Heart right ventricle (tissue), 16 donors: ENCODE data around the gene HNRNPAB. TPM values are rescaled to one million over a fixed set of nuclear protein-coding genes. Genes with fewer than 3 reads are reported as not detected.
A peak's percentile ranks its signal among the peaks of the same experiment; 100 is the strongest.

ENCODE experiments used
- ATAC-seq, 8 donors: fragments of 200-7000 bp; cut with Tn5 transposase; one replicate each; pipeline ENCODE4 v1.9.1; 2020; ENCODE audit warnings: mild to moderate bottlenecking in 8 of 8, moderate library complexity in 8 of 8, moderate number of reproducible peaks in 1 of 8
- DNase-seq, 2 donors: peaks; one replicate each; pipeline ENCODE4 v3.0.0-alpha.2; 2020
- H3K27ac ChIP-seq, 10 donors: fragments of 200-600 bp; sonication (generic) in 2 of 10; one replicate each; pipeline versions ENCODE4 v1.5.0 to v1.8.0; 2020 to 2022; ENCODE audit warnings: mild to moderate bottlenecking in 3 of 10
- H3K27me3 ChIP-seq, 7 donors: fragments of 200-600 bp; one replicate each; pipeline ENCODE4 v1.8.0; 2021 to 2022; ENCODE audit warnings: mild to moderate bottlenecking in 2 of 7
- H3K36me3 ChIP-seq, 9 donors: fragments of 200-600 bp; sonication (generic) in 1 of 9; one replicate each; pipeline versions ENCODE4 v1.5.0 to v1.8.0; 2020 to 2022; ENCODE audit warnings: mild to moderate bottlenecking in 2 of 9
- H3K4me1 ChIP-seq, 9 donors: fragments of 200-600 bp; sonication (generic) in 1 of 9; one replicate each; pipeline versions ENCODE4 v1.5.0 to v1.8.0; 2020 to 2022; ENCODE audit warnings: mild to moderate bottlenecking in 4 of 9
- H3K4me3 ChIP-seq, 10 donors: fragments of 200-600 bp; sonication (generic) in 2 of 10; one replicate each; pipeline versions ENCODE4 v1.5.0 to v1.8.0; 2020 to 2022; ENCODE audit warnings: mild to moderate bottlenecking in 7 of 10, moderate library complexity in 2 of 10
- H3K9me3 ChIP-seq, 11 donors: fragments of 200-600 bp in 10 of 11; sonication (generic) in 2 of 11; one replicate each; pipeline versions ENCODE4 v1.5.0 to v1.8.0; 2013 to 2022; ENCODE audit warnings: mild to moderate bottlenecking in 2 of 11, control low read depth in 1 of 11, moderate library complexity in 1 of 11
- WGBS, 2 donors: extraction: QIAGEN DNeasy Blood & Tissue Kit; methylation state at CpG; one replicate each; pipeline ENCODE4 v1.1.7; 2013; ENCODE audit warnings: inconsistent platforms in 1 of 2; 5-methylcytosine and 5-hydroxymethylcytosine counted together
- intact Hi-C, 10 donors: fragments of 100-400 bp; cut with DNase I; formaldehyde crosslinking; loops; one replicate each; pipeline versions ENCODE4 v1.11.1 to v1.14.2; 2022
- polyA plus RNA-seq, 2 donors: library from polyadenylated mRNA; stranded (reverse); fragments of 200-250 nt; gene quantifications; one replicate each; pipeline ENCODE4 v1.2.3, GENCODE V29; 2013
- total RNA-seq, 10 donors: library from RNA; stranded (reverse); fragmentation: NEBNext Ultra II Directional in 3 of 10; extraction: Animal tissue kit (Norgen Biotek cat#: 25700) in 3 of 10; gene quantifications; one replicate each; pipeline versions ENCODE4 v1.2.1 to v1.2.4, GENCODE V29; 2021 to 2023
- TF ChIP-seq, protein P1 (sequence below), 9 donors: fragments of 200-600 bp; sonication (generic) in 2 of 9; IDR thresholded peaks; one replicate each; pipeline versions ENCODE4 v1.5.0 to v1.8.0; 2021 to 2022; ENCODE audit warnings: antibody characterized with exemption in 9 of 9, mild to moderate bottlenecking in 5 of 9, moderate library complexity in 1 of 9
- donor health status: Arrhythmogenic right ventricular cardiomyopathy.
- donor health status: ischemic (EF 13 %, LVEDD 7.1; RV severe dilation, severe dysfunction).
- donor health status: healthy with polysubstance abuse.
- donor health status: DM: no; HTN: yes; CAD: no.
- donor health status: DM: no; HTN: no; CAD: no.
- donor health status: ischemic (EF 25% LVEDD 6.9; RV normal size, moderate dysfunction).
- donor health status: ischemic (EF 25% LVEDD 5.7; RV mildly dilated, moderate dysfunction).
- donor health status: healthy.
- donor health status: DM: yes; HTN: yes; CAD: no.
- donor health status: Ischemic cardiomyopathy.
- donor health status: ischemic (EF 35%, LVEDD 5.7; RV mildly dilated, moderate dysfunction).
- donor health status: nonischemic (EF 11% LVEDD 7.7; RV severe dilation, severe dysfunction).
- donor health status: DM: yes; HTN: yes; CAD: no.
- donor health status: PGD.
- donor health status: ischemic (EF 29% LVEDD 5.4; RV normal size, mild dysfunction).
- donor health status: nonischemic (EF 23%, LVEDD 6.1; RV moderate dilation, normal function).

HNRNPAB gene
- total and polyA plus RNA-seq, 12 donors = 70.8 to 140 (median 81.9) TPM

DNA sequence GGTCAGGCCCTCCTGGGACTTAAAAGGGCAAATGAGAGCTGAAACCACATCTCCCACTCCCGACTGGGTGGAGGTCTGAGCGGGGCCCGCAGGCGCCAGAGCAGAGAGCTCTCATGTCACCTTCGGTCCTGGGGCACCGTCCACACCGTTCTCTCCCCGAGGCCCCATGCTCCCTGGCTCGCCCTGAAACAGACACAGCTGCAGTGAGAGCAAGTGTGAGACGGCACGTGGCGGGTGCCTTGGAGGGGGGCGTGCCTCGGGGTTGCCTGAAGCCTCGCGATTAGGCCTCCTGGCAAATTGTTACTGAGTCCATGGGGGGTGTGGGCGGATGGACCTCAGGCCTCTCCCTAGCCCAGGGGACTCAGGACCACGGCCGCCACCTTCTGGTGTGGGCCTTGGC is 52.4 kb downstream of the HNRNPAB start:
- ATAC-seq (no peak), DNase-seq (no peak)
- no peak overlapping the region for H3K4me3 ChIP-seq
- H3K36me3 ChIP-seq = no peaks in the 10 kb centered on the region
- WGBS, 2 donors = 81 to 86% methylated on average over 19 of the region's 19 CpGs
- H3K27ac ChIP-seq = no peak overlapping the region
- H3K9me3 ChIP-seq = no peaks in the 10 kb centered on the region
- TF ChIP-seq, protein P1, sequence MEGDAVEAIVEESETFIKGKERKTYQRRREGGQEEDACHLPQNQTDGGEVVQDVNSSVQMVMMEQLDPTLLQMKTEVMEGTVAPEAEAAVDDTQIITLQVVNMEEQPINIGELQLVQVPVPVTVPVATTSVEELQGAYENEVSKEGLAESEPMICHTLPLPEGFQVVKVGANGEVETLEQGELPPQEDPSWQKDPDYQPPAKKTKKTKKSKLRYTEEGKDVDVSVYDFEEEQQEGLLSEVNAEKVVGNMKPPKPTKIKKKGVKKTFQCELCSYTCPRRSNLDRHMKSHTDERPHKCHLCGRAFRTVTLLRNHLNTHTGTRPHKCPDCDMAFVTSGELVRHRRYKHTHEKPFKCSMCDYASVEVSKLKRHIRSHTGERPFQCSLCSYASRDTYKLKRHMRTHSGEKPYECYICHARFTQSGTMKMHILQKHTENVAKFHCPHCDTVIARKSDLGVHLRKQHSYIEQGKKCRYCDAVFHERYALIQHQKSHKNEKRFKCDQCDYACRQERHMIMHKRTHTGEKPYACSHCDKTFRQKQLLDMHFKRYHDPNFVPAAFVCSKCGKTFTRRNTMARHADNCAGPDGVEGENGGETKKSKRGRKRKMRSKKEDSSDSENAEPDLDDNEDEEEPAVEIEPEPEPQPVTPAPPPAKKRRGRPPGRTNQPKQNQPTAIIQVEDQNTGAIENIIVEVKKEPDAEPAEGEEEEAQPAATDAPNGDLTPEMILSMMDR (IDR thresholded peaks at IDR 0.05) = no peak
- H3K4me1 ChIP-seq = no peaks in the 10 kb centered on the region
- H3K27me3 ChIP-seq = no peaks in the 10 kb centered on the region
- intact Hi-C loops = no loop called here

DNA sequence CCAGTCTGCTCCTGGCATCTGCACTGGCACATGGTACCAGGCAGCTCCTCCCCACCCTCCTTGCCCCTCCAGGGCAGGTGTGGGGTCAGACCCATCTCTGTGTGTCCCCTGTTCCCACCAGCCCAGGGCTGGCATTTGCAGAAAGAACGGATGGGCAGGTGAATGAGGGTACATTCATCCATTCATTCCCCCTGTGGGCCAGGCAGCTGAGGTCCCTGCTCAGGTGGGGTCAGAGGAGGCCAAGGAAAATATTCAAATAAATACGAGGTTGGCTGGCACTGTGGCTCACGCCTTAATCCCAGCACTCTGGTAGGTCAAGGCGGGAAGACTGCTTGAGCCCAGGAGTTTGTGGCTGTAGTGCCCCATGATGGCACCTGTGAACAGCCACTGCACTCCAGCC is 53.3 kb downstream of the HNRNPAB start:
- intact Hi-C loops = no loop called here
- no peaks in the 10 kb centered on the region for H3K4me1 ChIP-seq
- 91 to 96% methylated on average over 4 of the region's 4 CpGs for WGBS, 2 donors

DNA sequence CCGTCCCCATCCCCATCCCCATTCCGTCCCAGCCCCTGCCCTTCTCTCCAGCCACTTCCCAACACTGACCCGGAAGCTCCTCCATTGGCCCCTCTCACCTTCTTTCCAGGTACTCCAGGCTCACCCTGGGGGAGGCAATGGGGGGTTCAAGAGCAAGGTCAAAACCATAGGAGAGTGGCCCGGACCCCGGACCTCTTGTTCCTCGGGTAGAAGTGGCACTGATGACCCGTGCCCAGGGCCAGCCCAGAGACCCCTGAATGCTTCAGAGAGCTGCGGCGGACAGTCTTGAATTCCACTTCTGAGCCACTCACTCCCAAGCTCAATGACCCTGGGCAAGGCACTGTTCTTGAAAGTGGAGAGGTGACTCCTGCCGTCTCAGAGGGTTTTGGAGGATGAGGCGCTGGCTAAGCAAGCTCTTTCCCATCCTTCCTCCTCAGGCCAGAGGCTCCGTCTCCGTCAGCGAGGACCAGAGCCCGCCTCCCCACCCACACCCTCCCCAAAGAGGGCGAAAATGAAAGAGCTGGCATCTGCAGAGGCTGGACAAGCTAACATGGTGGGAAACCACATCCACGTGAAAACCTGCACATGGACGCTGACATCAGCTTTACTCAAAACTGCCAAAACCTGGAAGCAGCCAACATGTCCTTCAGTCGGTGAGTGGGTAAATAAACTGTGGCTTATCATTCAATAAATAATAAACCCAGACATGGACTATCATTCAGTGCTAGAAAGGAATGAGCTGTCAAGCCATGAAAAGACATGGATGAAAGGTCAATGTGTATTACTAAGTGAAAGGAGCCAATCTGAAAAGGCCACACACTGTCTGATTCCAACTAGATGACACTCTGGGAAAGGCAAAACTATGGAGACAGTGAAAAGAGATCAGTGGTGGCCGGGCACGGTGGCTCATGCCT is 55.5 kb downstream of the HNRNPAB start:
- WGBS, 2 donors = 87 to 88% methylated on average over 21 of the region's 21 CpGs
- no peak overlapping the region for H3K4me3 ChIP-seq
- intact Hi-C loops = no loop called here
- H3K4me1 ChIP-seq = no peaks in the 10 kb centered on the region
- no peaks in the 10 kb centered on the region for H3K9me3 ChIP-seq
- peak in 1 of 2 donors; percentile 4 for DNase-seq
- ATAC-seq = peak in 1 of 8 donors; percentile 18
- H3K27me3 ChIP-seq = no peaks in the 10 kb centered on the region
- H3K36me3 ChIP-seq = no peaks in the 10 kb centered on the region
- no peak overlapping the region for H3K27ac ChIP-seq
- TF ChIP-seq, protein P1 (IDR thresholded peaks at IDR 0.05) = no peak

More for the DNA sequence above, 53.3 kb downstream of the HNRNPAB start:
- TF ChIP-seq, protein P1 (IDR thresholded peaks at IDR 0.05) = no peak
- Histone ChIP-seq H3K4me3 (no peak overlapping the region), H3K27me3 (no peaks in the 10 kb centered on the region), H3K36me3 (no peaks in the 10 kb centered on the region), H3K9me3 (no peaks in the 10 kb centered on the region), H3K27ac (no peak overlapping the region)
- no peak for DNase-seq
- ATAC-seq = no peak

Other genes starting within 250 kb of the HNRNPAB start
- gene PROP1, start 208.3 kb upstream of the HNRNPAB start, total RNA-seq = not detected
- not detected for gene PROP1, start 208.3 kb upstream of the HNRNPAB start, polyA plus RNA-seq
- 1 to 10 TPM; 1.1 to 5.5 (median 2.5) TPM for gene N4BP3, start 91.0 kb upstream of the HNRNPAB start, total RNA-seq
- 1 to 10 TPM; 2.9 to 3.4 TPM for gene N4BP3, start 91.0 kb upstream of the HNRNPAB start, polyA plus RNA-seq
- 10 to 100 TPM; 29.1 to 38.5 (median 32.8) TPM for gene RMND5B, start 73.5 kb upstream of the HNRNPAB start, total RNA-seq
- 10 to 100 TPM; 29.3 to 34.2 TPM for gene RMND5B, start 73.5 kb upstream of the HNRNPAB start, polyA plus RNA-seq
- 10 to 100 TPM; 66.7 to 95.8 (median 74.5) TPM for gene NHP2, start 50.6 kb upstream of the HNRNPAB start, total RNA-seq
- 100 to 1,000 TPM in 1 of 2 donors, 10 to 100 TPM in 1; 59.8 to 272 TPM for gene NHP2, start 50.6 kb upstream of the HNRNPAB start, polyA plus RNA-seq
- gene GMCL2, start 17.2 kb upstream of the HNRNPAB start, total RNA-seq = not detected
- gene GMCL2, start 17.2 kb upstream of the HNRNPAB start, polyA plus RNA-seq = not detected
- 10 to 100 TPM; 30.5 to 50.6 (median 37.3) TPM for gene PHYKPL, start 28.3 kb downstream of the HNRNPAB start, total RNA-seq
- gene PHYKPL, start 28.3 kb downstream of the HNRNPAB start, polyA plus RNA-seq = 10 to 100 TPM; 24.8 to 59.8 TPM